ENCODE results near the gene LCN1.

GRCh38 chr9:135485385-135485784, 35.9 kb upstream of the LCN1 start:
- TF ChIP-seq EZH2 (IDR thresholded peaks at IDR 0.05; ENCODE audit: low read length, unreplicated experiment) (no peak), CTCF (conservative IDR thresholded peaks at IDR 0.05; ENCODE audit: low read depth, low read length) (no peak), EZH2phosphoT487 (IDR thresholded peaks at IDR 0.05; ENCODE audit: borderline replicate concordance, low read length) (no peak)

Data from PC-3 (cell line).